HG03280 (cell line): ENCODE results near the gene BRCA2.
A peak's percentile ranks its signal among the peaks of the same experiment; 100 is the strongest.
"Not testable (repeated sequence)": the region's sequence is repeated elsewhere in the genome, so short reads cannot be mapped to it uniquely, and the experiment has no call there.

Experiments
- ATAC-seq: cut with Tn5 transposase; IDR thresholded peaks from one replicate; pipeline ENCODE4 v1.9.1; 2021; ENCODE audit warnings: mild to moderate bottlenecking, moderate library complexity; ENCODE audit not compliant: unreplicated experiment

BRCA2 gene

GRCh38 chr13:32311188-32311897, 4.0 kb upstream of the BRCA2 start:
- no peak for ATAC-seq

GRCh38 chr13:32314271-32315237, 754 bp upstream of the BRCA2 start:
- peak; percentile 23 for ATAC-seq

- peak; percentile 45 for ATAC-seq
Measured at GRCh38 chr13:32316028-32316339, 676 bp downstream of the BRCA2 start.

- ATAC-seq: no peak
Measured at GRCh38 chr13:32316501-32316900, 1.2 kb downstream of the BRCA2 start.

- no peak for ATAC-seq
Measured at GRCh38 chr13:32317716-32318465, 2.6 kb downstream of the BRCA2 start.

DNA sequence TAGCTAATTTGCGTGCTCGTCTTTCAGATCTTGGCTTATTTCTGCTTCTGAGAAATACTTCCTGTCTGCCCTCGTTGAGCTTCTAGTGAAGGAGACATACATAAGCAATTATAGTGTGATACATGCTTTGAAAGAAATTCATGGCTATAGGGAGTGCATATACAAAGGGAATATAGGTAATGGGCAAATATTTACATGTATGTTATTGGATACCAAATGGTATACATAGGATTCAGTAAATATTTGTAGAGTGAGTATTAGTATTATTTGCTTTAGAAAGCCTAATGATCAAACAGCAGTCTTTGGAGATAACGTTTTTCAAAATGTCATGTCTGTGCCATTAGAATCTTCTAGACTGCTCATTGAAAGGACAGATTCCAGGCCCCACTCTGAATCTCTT, 5.2 kb downstream of the BRCA2 start:
- no peak for ATAC-seq

DNA sequence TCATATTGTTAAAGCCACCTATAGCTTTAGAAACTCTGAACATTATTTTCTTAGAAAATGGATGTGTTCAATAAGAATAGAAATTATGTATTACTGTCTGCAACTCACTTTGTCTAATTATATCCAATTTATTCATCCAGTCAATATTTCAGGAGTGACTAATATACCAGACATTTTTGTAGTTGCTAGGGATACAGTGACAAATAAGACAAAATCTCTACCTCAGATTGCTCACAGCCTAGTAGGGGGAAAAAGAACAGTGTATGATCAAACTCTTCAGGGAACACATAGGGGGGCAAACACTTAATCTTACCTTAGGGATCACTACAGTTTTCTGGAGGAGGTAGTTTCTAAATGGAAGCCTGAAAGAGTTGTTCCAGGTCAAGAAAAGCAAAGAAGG, 8.6 kb downstream of the BRCA2 start:
- no peak for ATAC-seq

DNA sequence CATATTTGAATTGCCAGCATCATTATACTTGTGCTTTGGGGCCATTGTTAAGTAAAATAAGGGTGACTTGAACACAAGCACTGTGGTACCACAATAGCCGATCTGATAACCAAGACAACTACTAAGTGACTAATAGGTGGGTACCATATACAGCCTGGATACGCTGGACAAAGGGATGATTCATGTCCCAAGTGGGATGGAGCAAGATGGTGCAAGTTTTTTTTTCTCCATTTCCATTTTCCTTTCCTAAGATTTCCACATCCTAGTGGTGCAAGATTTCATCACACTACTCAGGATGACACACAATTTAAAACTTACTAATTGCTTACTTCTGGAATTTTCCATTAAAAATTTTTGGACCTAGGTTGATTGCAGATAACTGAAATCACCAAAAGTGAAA, 15.1 kb downstream of the BRCA2 start:
- ATAC-seq: no peak

- no peak for ATAC-seq
Measured at GRCh38 chr13:32334671-32335070, 19.4 kb downstream of the BRCA2 start.

GRCh38 chr13:32340914-32341313, 25.6 kb downstream of the BRCA2 start:
- no peak for ATAC-seq

DNA sequence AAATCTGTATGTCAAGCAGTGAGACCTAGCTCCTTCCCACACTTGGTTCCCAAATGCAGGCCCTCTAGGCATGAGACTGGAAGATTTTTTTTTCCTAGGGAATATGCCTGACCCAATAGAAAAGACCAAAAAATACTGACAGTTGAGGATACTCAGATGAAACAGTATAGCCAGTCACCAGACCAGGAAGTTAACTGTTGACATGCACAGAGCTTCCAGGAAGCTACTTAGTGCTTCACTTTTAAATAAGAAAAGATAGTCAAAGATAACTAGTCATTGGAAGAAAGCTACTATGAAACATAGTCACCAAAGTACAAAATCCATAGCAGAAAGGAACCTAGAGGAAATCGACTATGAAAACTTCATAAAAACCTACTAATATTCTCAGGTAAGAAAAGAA, 32.3 kb downstream of the BRCA2 start:
- ATAC-seq: no peak

GRCh38 chr13:32350839-32351441, 35.6 kb downstream of the BRCA2 start:
- ATAC-seq: not testable (repeated sequence)

DNA sequence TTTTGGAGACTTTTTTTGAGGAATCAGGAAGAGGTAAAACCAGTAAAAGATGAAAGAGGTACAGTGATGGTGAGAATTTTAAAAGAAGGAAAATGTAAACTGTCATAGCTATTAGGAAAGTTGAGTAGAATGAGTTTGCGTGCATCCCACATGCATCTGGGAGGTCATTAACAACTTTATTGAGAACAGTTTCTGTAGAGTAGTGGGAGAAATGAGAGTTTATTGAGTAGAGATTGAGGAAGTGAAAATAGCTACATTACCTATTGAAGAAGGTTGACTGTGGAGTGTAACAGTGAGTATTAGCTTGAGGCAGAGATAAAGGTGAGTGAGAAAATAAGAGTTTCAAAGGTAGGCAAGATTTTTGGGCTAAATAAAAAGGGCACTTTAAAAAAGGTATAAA, 38.7 kb downstream of the BRCA2 start:
- no peak for ATAC-seq

DNA sequence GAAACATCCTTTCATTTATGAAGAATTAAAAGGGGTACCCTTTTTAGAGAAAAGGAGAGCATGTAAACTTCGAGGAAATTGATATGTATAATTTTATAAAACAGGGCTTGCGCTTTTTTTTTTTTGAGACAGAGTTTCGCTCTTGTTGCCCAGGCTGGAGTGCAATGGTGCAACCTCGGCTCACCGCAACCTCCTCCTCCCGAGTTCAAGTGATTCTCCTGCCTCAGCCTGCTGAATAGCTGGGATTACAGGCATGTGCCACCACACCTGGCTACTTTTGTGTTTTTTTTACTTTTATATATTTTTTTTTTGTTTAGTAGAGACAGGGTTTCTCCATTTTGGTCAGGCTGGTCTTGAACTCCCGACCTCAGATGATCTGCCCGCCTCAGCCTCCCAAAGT, 40.6 kb downstream of the BRCA2 start:
- ATAC-seq: not testable (repeated sequence)

DNA sequence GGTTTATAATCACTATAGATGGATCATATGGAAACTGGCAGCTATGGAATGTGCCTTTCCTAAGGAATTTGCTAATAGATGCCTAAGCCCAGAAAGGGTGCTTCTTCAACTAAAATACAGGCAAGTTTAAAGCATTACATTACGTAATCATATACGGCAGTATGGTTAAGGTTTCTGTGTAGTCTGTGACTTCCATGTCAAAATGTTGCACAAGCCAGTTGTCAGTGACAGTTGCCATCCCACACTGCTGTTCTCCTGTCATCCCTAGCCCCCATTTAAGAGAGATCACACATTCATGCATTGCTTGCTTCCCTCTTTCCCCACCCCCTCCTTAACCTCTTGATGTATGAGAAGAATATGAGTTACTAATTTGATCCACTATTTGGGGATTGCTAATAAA, 47.3 kb downstream of the BRCA2 start:
- no peak for ATAC-seq

DNA sequence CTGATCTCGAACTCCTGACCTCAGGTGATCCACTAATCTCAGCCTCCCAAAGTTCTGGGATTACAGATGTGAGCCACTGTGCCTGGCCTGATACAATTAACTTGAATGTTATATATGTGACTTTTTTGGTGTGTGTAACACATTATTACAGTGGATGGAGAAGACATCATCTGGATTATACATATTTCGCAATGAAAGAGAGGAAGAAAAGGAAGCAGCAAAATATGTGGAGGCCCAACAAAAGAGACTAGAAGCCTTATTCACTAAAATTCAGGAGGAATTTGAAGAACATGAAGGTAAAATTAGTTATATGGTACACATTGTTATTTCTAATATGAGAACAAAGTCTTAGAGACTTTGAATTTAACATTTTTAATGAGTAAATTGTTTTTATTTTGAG, 55.5 kb downstream of the BRCA2 start:
- no peak for ATAC-seq

- ATAC-seq: no peak
Measured at GRCh38 chr13:32376642-32377415, 61.5 kb downstream of the BRCA2 start.

DNA sequence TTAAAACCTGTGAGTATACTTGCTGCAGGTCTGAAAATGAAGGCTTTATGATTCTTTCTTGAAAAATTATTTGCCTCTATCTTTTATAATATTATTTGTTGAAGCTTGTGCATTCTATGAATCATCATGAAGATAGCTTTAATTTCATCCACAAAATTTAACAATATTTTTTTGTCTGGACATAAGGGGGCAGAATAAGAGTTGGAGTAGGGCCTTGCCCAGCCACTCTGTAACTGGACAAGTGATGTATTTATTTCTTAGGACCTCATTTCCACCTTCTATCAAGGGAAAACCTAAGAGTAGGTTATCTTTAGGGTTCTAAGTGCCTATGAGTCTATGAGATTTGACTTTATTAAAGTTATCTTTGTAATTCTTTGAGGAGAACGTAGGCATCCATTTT, 62.7 kb downstream of the BRCA2 start:
- no peak for ATAC-seq

GRCh38 chr13:32381539-32381938, 66.2 kb downstream of the BRCA2 start:
- no peak for ATAC-seq

GRCh38 chr13:32383836-32384618, 68.7 kb downstream of the BRCA2 start:
- no peak for ATAC-seq
